Bronchial smooth muscle cell (primary cell): ENCODE results near the gene INHBC. TPM values are rescaled to one million over a fixed set of nuclear protein-coding genes. Genes with fewer than 3 reads are reported as not detected.

Source experiments
- total RNA-seq: library from RNA; depleted of rRNA; stranded (reverse); fragments of >200 nt; gene quantifications from 2 replicates; pipeline ENCODE4 v1.2.1, GENCODE V29; 2014

The INHBC gene, protein sequence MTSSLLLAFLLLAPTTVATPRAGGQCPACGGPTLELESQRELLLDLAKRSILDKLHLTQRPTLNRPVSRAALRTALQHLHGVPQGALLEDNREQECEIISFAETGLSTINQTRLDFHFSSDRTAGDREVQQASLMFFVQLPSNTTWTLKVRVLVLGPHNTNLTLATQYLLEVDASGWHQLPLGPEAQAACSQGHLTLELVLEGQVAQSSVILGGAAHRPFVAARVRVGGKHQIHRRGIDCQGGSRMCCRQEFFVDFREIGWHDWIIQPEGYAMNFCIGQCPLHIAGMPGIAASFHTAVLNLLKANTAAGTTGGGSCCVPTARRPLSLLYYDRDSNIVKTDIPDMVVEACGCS
- total RNA-seq: not detected in 2 replicates

DNA sequence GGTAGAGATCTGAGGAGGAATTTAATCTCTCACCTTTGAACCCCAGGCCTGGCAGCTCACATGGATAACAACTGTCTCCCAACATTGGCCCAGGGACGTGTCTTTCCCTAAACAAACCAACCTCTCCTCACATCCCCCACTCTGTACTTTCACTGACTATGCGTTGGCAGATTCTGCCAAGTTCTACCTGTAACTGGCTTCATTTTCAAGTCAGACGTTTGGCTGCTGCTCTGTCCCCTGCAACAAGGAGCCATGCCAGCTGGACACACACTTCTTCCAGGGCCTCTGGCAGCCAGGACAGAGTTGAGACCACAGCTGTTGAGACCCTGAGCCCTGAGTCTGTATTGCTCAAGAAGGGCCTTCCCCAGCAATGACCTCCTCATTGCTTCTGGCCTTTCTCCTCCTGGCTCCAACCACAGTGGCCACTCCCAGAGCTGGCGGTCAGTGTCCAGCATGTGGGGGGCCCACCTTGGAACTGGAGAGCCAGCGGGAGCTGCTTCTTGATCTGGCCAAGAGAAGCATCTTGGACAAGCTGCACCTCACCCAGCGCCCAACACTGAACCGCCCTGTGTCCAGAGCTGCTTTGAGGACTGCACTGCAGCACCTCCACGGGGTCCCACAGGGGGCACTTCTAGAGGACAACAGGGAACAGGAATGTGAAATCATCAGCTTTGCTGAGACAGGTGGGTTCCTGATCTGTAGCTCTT is at the start of gene INHBC:
Gene INHBC, plus strand, starts transcription at position 268 of the 707 bp plus-strand sequence. Its CDS starts 103 bp downstream, at position 371.

DNA sequence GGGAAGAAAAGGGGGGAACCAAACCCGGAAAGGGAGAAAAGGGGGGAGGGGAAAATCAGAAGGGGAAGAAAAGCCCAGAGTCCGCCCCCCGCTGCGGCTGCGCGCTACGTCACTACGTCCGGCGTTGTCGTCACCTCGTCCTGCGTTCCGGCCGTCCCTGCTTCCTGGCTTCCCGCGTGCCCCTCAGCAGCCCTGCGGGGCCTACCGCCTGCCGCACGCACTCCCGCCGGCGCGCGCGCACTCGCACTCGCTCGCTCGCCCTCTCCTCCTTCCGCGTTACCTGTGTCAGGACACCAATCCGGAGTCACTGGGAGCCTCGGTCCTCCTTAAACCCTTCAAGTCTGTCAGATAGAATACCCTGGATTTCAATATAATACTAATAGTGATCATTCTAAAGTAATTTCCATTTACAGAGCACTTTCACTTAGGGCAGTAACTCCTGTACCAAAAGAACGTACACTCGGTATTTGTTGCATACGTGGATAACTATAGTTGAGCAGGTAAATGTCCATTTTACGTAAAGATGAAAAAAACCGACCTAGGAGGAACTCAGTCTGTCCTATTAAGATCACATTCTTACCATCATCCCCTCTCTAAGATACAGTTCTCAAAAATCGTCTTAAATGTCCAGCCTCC is 3.5 kb upstream of the INHBC start, which contains the start of gene R3HDM2:
Gene R3HDM2, minus strand, starts transcription at position 113 of the 636 bp plus-strand sequence. CDS start 120,615 bp downstream, outside the sequence.

DNA sequence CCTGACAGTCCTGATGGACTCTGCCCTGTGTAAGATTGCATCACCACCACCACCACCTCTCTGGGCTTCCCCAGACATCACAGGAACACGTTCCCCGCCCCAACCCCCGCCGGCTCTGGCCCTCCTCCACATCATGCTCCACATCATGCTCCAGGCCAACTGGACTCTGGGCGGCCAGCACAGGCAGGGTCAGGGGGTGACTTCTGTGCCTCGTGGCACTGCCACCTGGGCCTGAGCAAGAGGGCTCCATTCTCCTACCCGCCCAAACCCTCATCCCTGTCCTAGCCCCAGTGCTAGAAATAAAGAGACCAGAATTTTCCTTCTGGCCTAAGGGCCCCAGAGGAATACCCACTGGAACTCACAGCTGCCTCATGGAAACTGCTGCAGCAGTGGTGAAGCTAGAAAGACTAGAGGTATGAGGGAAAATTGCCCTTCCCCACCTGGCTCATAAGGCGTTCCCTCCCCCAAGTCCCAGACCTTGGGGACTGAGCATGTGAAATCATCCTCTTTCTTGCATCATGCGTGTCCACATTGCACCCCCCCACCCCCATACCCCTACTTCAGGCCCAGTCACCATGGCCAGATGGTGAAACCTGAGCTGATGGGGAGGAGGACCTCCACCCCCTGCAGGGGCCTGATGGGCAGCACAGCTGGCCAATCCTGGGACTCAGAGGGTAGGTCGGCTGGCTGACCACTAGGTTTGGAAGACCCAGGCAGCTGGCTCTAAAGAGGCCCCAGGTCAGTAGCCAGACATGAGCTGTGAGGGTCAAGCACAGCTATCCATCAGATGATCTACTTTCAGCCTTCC is 20.2 kb downstream of the INHBC start, which contains the start of gene INHBE:
Gene INHBE, plus strand, starts transcription at position 742 of the 808 bp plus-strand sequence. CDS start 230 bp downstream, outside the sequence.

DNA sequence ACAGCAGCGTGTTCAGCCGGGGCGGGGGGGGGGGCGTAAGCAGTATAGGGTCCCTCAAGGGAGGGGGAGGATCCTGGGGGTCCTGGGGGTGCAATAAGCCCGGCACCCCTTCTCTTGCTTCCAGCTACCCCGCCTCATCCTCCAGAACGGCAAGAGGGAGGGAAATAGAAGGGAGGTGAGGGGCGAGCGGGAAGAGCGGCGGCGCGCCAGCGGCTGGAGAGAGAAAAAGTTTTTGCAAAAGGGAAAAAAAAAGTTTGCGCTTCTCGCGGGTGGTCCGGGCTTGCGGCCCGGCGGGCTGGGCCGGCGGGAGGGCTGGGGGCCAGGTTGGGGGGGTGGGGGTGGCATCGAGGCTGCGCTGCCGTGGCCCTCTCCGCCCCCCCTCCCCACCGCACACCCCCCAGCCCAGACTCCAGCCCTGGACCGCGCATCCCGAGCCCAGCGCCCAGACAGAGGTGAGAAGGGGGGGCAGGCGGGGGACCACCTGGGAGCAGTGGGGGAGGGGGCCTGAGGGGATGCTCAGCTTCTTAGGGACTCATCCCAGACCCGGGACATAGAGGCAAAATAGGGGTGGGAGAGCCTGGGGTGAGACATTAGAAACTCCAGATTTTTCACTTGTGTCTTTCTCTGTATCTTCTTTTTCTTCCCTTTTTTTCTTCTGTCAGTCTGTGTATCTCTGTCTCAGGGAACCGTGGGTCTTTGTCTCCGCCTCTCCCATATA is 25.3 kb downstream of the INHBC start, which contains the start of gene GLI1:
Gene GLI1, plus strand, starts transcription at position 36 of the 718 bp plus-strand sequence. CDS start 3,907 bp downstream, outside the sequence.

DNA sequence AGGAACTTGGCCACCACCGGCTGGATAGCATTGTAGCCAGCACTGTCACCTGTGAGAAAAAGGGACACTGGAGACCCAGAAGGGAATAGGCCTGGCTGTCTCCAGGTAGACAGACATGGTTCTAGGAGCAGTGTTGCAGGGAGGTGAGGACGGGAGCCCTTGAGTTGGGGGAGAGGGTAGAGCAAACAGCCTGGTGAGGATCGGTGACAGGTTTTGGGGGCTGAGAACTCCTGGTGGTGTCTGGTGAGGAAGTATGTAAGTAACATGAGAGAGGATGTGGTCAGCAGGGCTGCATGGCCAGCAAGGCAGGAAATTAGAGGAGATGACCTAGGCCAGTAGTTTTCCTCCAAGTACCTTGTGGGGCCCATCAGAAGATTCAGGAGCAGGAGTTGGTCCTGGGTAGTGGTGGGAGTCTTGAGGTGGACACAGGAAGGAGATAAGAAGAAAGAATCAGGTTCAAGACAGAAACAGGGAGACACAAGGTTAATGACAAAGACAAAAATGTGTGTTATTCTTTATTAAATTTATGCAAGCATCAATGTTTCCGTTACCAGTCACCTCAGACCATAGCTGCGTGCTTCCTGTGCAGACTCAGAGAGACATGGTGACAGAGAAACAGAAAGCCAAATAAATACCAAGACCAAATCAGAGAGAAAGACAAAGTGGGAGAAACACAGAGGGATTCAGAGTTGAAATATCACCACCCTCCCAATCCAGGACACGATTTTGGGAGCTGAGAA is 45.0 kb downstream of the INHBC start, which contains the start of gene ARHGAP9:
Gene ARHGAP9, minus strand, starts transcription at position 491 of the 740 bp plus-strand sequence. Its CDS starts 460 bp downstream, at position 31.

DNA sequence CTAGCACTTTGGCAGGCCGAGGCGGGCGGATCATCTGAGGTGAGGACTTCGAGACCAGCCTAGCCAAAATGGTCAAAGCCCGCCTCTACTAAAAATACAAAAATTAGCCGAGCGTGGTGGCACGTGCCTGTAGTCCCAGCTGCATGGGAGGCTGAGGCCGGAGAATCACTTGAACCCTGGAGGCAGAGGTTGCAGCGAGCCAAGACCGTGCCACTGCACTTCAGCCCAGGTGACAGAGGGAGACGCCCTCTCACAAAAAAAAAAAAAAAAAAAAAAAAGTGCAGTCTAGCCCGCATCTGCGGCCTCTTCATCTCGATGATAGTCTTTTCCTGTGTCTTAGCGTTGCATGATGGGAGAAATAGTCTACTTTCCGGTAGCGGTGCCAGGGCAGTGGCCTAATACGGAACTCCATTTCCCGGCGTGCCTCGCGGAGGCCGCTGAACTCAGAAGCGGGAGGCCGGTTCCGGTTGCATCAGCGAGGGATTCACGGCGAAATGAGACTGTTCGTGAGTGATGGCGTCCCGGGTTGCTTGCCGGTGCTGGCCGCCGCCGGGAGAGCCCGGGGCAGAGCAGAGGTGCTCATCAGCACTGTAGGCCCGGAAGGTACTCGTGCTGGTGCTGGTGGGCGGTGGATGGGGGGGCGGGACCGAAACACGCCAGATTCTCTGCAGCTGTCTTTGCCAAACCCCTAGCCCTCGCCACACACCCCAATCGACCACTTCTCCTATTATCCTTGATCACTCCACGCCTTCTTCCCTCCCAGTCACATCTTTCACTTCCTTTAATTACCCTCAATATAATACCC is 53.2 kb downstream of the INHBC start, which contains the start of gene MARS1:
Gene MARS1, plus strand, starts transcription at position 472 of the 805 bp plus-strand sequence. Its CDS starts 23 bp downstream, at position 495.

Other genes with a start within 250 kb of the INHBC start
- 0.77 and 0.79 TPM in 2 replicates for gene NXPH4, start 218.0 kb upstream of the INHBC start, total RNA-seq
- 149 and 196 TPM in 2 replicates for gene SHMT2, start 205.1 kb upstream of the INHBC start, total RNA-seq
- 0.63 and 0.69 TPM in 2 replicates for gene STAC3, start 183.6 kb upstream of the INHBC start, total RNA-seq
- gene R3HDM2, start 3.7 kb upstream of the INHBC start, total RNA-seq: 9.3 and 9.4 TPM in 2 replicates
- gene INHBE, start 20.5 kb downstream of the INHBC start, total RNA-seq: 0.47 and 0.52 TPM in 2 replicates
- gene GLI1, start 25.0 kb downstream of the INHBC start, total RNA-seq: 0.47 and 0.86 TPM in 2 replicates
- gene ARHGAP9, start 45.1 kb downstream of the INHBC start, total RNA-seq: 0.32 TPM in 1 of 2 replicates, not detected in the other
- gene MARS1, start 53.3 kb downstream of the INHBC start, total RNA-seq: 91.1 and 149 TPM in 2 replicates
- gene DDIT3, start 85.7 kb downstream of the INHBC start, total RNA-seq: 59.8 and 79.6 TPM in 2 replicates
- 3.4 and 4.7 TPM in 2 replicates for gene MBD6, start 88.0 kb downstream of the INHBC start, total RNA-seq
- gene DCTN2, start 112.4 kb downstream of the INHBC start, total RNA-seq: 79.6 and 85.2 TPM in 2 replicates
- gene KIF5A, start 115.3 kb downstream of the INHBC start, total RNA-seq: 0.47 and 0.60 TPM in 2 replicates
- 7.9 and 11.8 TPM in 2 replicates for gene PIP4K2C, start 156.4 kb downstream of the INHBC start, total RNA-seq
- gene DTX3, start 170.0 kb downstream of the INHBC start, total RNA-seq: 12.8 and 16.2 TPM in 2 replicates
- 33.4 and 38.7 TPM in 2 replicates for gene ARHGEF25, start 176.7 kb downstream of the INHBC start, total RNA-seq
- 0.77 and 0.79 TPM in 2 replicates for gene B4GALNT1, start 198.4 kb downstream of the INHBC start, total RNA-seq